PC-3 (cell line): ENCODE results near the gene IL9.

ENCODE experiments used
- EZH2phosphoT487 ChIP-seq: fragments of 300-600 bp; sonication (generic); IDR thresholded peaks from 2 replicates; pipeline ENCODE4 v1.6.1; 2018; ENCODE audit warnings: mild to moderate bottlenecking, antibody characterized with exemption, low read length, borderline replicate concordance
- TF ChIP-seq, protein P1 (sequence below): fragments of 300-600 bp; sonication (generic); conservative IDR thresholded peaks from 2 replicates; pipeline ENCODE4 v1.5.1; 2017; ENCODE audit warnings: antibody characterized with exemption, low read depth, mild to moderate bottlenecking, low read length

DNA sequence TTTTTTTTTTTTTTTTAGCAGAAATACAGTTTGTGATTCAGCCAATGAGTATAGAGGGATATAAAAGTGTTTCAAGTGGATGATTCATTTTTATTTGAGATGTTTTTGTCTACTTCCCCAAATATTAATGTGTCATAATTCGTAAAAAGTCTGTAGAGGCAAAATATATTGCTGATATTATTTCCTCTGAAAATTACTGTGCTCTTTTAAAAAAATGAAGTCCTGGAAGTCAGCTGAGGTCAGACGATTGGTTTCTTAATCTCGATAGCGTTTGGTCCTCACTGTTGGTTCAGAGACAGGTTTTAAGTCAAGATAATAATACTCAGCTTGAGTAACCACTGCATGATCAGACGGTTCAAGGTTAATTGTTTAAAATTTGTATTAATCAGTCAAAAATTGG is 19.5 kb downstream of the IL9 start:
- TF ChIP-seq, protein P1, sequence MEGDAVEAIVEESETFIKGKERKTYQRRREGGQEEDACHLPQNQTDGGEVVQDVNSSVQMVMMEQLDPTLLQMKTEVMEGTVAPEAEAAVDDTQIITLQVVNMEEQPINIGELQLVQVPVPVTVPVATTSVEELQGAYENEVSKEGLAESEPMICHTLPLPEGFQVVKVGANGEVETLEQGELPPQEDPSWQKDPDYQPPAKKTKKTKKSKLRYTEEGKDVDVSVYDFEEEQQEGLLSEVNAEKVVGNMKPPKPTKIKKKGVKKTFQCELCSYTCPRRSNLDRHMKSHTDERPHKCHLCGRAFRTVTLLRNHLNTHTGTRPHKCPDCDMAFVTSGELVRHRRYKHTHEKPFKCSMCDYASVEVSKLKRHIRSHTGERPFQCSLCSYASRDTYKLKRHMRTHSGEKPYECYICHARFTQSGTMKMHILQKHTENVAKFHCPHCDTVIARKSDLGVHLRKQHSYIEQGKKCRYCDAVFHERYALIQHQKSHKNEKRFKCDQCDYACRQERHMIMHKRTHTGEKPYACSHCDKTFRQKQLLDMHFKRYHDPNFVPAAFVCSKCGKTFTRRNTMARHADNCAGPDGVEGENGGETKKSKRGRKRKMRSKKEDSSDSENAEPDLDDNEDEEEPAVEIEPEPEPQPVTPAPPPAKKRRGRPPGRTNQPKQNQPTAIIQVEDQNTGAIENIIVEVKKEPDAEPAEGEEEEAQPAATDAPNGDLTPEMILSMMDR: no peak
- no peak for TF ChIP-seq EZH2phosphoT487
